GM20431 (cell line): ENCODE data around the gene TDRD7.
"Not testable (repeated sequence)": the region's sequence is repeated elsewhere in the genome, so short reads cannot be mapped to it uniquely, and the experiment has no call there.

Source experiments
- in situ Hi-C: fragments of 300-500 bp; cut with MseI, MboI; formaldehyde crosslinking; loops from one replicate; pipeline ENCODE4 v1.15.0; 2020; ENCODE audit warnings: low sequenced_read_pairs; ENCODE audit not compliant: unreplicated experiment

Gene TDRD7

DNA sequence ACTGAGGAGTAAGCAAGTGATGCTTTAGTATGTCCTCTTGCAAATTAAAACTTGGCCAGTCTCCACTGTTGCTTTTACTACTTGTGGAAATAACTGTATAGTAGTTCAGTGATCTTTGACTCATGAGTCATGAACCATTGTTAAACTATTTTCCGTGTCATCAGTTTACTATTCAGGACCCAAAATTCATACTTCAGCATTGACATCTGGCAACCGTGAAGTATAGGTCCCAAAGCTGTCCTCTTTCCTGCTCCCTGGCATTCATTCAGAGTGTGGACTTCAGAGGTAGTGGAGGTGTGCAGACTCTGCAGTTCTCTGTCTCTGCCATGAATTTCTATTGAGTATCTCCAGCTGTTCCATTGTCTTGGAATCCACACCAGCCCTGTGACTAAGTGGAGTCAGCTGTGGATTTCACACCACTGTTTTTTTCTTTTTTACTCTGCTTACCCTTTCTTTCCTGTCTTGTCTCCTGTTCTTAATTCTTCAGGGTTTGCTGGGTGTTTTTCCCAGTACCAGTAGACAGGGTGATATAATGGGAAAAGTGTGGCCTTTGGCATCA lies 7.5 kb downstream of the TDRD7 start:
- in situ Hi-C loops, result no loop called here

DNA sequence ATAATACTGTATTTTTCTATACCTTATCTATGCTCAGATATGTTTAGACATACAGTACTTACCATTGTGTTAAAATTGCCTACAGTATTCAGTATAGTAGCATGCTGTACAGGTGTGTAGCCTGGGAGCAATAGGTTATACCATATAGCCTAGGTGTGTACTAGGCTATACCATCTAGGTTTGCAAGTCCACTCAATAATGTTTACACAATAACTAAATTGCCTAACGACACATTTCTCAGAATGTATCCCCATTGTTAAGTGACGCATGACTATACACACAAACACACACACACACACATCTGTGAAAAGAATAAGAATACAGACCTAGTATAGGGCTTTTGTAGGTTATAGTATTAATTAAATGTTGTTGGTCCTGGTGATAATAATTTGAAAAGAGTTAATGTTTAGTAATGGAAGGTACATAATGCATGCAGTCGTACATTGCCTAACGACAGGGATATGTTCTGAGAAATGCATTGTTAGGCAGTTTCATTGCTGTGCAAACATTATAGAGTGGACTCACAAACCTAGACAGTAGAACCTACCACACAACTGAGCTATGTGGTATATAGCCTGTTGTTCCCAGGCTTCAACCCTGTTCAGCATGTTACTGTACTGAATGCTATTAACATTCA lies 13.6 kb downstream of the TDRD7 start:
- in situ Hi-C loops, result no loop called here

DNA sequence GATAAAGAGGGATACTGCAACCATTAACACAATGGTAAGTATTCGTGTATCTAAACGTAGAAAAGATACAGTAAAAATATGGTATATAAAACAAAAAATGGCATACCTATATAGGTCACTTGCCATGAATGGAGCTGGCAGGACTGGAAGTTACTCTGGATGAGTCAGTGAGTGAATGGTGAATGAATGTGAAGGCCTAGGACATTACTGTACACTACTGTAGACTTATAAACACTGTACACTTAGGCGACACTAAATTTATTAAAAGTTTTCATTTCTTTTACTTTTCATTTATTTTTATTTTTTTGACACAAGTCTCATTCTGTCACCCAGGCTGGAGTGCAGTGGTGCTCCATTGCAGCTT lies 14.1 kb downstream of the TDRD7 start:
- in situ Hi-C loops, result no loop called here

DNA sequence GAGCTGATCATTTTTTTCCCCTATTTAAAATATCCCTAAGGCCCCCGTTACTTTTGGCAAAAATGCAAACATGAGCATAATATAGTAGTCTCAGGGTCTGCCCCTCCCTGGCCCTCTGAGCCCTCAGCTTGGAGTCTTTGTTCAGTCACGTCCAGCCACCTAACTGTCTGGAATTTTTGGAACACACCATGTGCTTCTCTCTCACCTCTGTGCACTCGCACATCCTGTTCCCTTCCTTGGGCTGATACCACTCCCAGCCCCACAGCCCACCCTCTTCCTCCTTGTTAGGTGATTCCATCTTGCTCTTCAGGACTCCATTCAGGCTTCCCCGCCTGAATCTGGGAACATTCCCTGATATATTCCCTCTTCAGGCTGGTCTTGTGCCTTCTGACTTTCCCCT lies 16.0 kb downstream of the TDRD7 start:
- in situ Hi-C loops, result no loop called here

DNA sequence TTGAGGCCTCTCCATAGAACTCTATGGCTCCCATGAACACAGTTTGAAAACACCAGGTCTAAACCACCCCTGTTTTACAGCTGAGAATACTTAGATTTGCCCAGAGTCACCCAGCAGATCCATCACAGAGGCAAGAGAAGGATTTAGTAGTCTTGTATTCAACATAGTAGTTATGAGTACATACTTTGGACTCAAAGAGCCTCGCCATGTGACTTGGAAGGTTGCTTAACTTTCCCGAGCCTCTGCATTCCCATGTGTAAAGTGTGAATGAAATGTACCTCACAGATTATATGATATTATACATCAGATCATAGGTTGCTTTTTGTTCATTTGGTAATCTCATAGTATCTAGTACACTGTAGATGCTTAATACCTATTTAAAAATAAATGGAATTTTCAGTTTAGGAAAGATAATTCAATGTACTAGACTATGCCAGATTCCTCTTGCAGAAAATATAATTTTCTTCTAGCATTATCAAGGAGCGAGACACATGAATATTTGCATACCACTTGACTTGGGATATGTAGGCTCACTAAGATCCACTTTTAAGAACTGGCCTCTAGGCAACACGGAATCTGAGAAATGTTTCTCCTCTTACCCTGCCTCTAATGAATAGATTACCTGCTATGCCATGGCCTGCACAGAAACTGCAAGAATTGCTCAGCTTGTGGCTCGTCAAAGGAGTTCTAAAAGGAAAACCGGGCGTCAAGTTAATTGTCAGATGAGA lies 18.6 kb downstream of the TDRD7 start:
- in situ Hi-C loops, result no loop called here

DNA sequence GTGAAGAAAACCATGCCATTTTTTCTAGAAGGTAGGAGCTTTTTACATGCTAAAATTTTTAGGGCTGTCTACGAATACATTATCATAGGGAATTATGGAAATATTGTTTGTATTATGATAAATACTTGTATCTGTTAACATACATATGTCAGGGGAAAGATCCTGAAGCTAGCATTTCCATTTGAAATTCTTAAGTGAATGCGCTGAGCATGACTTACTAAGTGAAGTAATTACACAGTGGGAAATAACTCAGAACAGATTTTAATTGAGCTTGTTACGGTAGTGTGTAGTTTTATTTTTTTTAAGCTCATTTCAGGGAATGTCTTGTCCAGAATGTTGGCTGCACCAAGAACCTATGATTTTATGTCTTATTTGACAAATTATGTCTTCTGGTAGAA lies 19.1 kb downstream of the TDRD7 start:
- in situ Hi-C loops, result no loop called here

DNA sequence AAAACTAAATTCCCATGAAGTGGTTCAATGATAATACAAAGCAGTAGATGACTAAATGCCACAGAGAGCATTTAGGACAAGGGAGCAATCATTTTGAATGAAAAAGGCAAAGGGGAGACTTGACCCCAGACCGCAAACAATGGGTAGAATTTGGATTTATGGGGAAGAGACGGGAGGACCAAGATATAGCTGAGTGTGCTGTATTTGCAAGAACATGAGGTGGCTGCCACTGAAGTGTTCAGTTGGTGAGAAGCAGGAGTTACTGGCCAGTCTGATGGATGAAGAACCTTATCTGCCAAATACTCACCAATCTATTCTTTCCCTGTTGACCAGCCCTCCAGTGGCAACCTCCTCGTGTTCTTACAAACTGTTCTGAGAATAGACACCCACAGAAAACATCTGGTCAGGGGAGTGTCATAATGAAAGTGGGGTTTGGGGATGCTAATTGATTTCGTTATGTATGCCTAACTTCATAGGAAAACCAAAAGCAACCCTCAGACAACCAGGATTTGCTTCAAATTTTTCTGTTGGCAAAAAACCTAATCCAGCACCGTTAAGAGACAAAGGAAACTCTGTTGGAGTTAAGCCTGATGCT lies 19.8 kb downstream of the TDRD7 start:
- in situ Hi-C loops, result no loop called here

DNA sequence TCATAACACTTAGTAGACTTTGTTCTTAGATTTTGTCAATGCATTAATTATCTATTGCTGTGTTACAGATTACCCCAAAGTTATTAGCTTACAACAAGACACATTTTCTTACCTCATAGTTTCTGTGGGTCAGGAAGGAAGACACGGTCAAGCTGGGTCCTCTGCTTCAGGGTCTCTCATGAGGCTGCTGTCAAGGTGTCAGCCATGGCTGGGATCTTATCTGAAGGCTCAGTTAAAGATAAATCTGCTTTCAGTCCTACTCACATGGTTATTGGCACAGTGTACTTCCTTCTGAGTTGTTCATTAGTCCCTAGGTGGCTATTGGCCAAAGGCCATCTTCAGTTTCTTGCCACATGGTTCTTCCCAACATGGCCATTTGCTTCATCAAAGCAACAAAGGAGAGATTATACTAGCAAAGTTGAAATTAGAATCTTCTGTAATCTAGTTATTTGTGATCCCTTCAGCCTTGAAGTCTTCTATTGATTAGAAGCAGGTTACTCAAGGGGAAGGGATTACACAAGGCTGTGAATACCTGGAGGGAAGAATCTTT lies 25.2 kb downstream of the TDRD7 start:
- in situ Hi-C loops, result no loop called here

DNA sequence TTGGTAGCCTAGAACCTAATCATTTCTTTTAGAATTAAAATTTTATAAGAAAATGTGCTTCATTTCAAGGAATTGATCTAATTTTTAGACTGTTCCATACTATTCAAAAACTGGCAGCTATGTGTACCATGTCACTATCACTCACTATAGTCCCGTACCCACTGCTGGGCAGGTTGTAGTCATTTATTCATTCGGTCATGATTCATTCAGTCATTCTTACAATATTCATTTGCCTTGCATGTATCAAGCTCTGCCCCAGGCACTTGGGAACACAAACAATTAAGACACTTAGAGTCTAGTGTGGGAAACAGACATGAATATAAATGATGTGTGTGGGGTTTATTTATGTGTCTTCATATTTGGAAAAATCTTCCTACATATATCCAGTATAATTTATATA lies 26.4 kb downstream of the TDRD7 start:
- in situ Hi-C loops, result no loop called here

DNA sequence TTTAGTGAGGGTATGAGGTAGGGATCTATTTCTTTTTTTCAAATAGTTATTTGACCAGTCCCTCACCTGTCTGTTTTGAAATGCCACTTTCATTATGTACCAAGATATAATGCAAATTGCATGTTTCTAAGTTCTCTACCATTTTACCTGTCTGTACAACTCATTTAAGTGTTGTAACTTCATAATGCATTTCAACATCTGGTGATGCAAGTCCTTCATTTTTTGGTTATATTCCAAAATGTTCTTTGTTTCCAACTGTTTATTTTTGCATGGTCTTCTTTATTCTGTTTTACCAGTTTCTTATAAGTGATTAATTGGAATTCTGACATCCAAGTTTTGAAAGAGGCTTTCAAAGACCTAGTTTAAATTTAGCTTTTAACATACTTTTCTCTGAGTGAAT lies 26.8 kb downstream of the TDRD7 start:
- in situ Hi-C loops, result no loop called here

DNA sequence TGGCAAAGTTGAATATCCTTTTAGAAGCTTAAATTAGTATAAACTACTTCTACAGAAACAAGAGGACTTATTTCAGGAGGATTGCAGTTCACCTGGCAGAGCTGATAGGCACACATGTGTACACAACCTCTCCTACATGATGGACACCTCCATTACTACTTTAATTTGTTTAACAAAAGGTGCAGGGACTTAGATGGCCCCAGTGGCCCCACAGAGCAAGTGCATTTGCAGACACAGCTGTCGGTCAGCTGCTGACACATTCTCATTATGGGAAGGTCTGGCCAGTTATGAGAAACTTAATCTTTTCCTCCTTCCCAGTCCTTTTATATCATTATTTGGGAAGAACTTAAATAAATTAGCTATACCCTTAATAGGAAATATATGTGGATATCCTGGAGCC lies 28.3 kb downstream of the TDRD7 start:
- in situ Hi-C loops, result no loop called here

DNA sequence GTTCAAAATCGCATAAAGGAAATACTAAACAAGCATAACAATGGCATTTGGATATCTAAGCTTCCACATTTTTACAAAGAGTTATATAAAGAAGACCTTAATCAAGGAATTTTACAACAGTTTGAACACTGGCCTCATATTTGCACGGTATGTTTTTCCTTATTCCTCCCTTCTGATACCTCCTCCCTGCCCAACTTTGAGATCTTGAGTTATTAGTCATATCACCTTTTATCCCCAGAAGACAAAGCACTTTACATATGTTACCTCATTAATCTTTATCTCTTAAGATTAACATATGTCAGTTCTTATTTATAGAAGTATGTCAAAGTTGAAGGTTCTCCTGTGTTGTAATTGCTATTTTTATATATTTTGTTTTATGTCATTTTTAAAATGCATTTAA lies 29.8 kb downstream of the TDRD7 start:
- in situ Hi-C loops, result no loop called here

DNA sequence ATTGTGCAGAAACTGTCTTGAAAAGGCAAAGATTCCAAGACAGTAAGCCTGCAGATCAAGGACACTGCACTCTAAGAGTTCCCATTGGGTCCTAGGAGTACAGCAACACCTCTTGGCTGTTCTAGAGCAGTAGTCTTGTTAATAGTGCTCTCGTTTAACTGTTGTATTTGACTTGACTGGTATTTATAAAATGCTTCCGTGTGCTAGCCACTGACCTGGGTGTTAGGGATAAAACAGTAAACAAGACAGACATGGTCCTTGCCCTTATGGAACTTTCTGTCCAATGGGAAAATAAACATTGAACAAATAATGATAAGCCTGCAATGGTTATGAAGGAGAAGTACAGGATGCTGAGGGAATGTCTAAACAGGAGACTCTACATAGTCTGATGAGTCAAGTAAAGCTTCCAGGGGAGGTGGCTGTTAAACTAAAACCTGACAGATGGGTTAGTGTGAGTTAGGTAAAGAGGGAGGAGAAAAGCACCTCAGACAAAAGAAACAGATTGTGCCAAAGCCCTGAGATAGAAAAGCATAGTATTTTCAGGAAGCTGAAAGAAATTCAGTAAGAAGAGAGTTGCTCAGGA lies 33.3 kb downstream of the TDRD7 start:
- in situ Hi-C loops, result no loop called here

DNA sequence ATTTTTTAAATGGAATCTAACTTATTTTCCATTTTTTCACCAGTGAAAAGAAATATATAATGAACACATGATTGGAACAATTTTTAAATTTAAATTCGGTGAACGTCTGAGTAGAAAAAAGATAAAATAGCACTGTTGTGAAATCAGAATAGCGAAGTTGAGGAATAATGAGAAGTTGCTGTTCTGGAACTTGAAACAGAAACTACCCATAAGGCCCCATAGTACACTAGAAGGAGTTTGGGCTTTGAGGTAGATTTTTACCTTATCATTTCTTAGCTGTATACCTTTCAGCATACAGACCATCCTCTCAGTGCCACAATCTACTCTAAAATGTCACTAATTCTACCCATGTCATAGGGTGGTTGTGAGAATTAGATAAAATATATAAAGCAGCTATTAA lies 35.1 kb downstream of the TDRD7 start:
- in situ Hi-C loops, result no loop called here

DNA sequence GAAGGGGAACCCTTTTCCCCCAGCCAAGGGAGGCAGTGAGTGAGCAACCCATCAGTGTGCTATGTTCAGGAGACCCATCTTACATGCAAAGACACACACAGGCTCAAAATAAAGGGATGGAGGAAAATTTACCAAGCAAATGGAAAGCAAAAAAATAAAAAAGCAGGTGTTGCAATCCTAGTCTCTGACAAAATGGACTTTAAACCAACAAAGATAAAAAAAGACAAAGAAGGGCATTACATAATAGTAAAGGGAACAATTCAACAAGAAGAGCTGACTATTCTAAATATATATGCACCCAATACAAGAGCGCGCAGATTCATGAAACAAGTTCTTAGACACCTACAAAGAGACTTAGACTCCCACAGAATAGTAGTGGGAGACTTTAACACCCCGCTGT lies 41.7 kb downstream of the TDRD7 start:
- in situ Hi-C loops, result not testable (repeated sequence)

DNA sequence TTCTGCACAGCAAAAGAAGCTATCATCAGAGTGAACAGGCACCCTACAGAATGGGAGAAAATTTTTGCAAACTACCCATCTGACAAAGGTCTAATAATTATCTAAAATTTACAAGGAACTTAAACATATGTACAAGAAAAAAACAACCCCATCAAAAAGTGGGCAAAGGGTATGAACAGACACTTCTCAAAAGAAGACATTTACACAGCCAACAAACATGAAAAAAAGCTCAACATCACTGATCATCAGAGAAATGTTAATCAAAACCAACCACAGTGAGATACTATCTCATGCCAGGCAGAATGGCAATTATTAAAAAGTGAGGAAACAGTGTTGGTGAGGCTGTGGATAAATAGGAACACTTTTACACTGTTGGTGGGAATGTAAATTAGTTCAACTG lies 44.9 kb downstream of the TDRD7 start:
- in situ Hi-C loops, result not testable (repeated sequence)

DNA sequence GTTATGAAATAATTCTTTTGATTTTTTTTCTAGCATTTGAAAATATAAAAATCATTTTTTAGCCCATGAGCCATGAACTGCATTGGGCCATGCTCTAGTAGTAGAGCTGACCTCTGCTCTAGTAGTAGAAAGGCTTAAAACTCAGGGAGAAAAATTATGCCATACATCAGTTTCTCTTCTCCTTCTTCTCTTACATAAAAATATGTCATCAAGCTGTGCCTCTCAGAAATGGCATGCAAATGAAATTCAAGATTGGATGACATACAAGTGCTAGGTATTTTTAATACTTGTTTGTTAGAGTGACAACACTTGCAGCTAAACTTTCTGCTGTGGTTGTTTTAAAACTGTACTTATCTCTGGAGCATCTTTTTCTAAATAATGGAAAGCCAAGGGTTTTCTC lies 47.4 kb downstream of the TDRD7 start:
- in situ Hi-C loops, result no loop called here

DNA sequence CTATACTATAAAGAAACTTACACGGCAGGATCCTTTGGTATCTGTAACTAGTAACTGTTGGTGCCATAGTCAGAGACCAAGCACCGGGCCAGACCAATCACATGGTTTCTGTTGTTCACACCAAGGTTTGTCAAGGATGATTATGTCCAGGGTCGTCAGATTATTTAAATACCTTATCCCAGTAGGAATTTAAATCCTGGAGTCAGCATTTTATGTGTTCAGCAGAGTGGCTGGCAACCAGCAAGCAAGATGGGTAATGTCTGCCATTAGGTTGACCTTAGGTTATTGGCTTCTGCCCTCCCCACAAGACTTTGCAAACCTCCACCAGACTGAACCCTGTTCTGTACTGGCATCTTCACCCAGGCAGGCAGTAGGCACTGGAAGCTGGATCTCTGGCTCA lies 50.3 kb downstream of the TDRD7 start:
- in situ Hi-C loops, result loop anchor here (10.0 kb wide), 1 partner anchor 143 kb away; no protein-coding TSS in a partner anchor

DNA sequence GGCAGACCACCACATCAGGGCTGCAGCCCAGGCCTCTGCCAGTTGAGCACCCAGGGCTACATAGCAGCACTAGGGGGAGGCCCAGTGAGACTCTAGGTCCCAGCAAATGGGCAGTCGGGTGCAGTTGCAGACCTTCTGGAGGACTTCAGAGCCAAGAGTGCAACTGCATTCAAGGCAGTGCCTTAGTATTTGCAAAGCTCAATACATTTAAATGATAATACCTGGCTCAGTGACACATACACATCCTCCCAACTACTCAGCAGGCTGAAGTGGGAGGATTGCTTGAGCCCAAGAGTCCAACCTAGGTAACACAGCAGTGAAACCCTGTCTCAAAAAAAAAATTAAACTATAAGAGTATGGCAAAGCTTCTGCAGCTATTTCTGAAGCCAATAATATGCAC lies 51.0 kb downstream of the TDRD7 start:
- in situ Hi-C loops, result loop anchor here (10.0 kb wide), 1 partner anchor 142 kb away; no protein-coding TSS in a partner anchor

DNA sequence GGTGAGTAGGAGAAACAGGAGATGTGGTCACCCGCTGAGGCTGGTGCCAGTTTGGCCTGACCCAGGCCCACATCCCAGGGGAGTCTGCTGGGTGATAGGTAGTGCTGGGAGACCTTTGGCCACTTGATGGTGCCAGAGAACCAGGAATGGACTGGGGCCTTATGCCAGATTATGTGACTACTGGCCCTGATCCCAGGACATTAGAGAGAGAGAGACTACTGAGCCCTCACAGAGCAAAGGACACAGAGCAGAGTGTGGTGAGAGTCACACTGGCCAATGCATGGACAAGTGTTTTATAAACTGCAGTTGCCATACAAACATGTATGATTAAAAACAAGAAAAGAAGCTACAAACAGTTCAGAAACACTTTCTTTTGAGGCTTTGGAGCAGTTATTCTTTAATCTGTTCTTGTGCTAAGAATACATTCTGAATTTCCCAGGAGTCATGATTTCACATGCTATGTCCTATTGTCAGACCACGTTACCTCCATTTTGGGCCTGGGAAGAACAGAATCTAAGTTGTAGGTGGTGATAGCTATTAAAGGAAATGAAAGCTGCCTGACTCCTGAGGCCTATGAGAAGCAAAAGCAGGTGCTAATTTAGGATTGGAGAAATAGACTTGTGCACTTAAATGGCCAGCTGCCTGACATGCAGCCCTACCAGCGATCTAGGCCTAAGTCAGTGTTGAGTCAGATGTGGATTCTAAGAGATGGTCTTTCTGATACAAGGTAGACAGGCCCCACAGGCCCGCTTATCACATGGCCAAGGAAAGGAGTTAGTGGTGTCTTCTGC lies 57.0 kb downstream of the TDRD7 start:
- in situ Hi-C loops, result loop anchor here (10.0 kb wide), 1 partner anchor 136 kb away; no protein-coding TSS in a partner anchor
